Measurements from ENCODE around the gene OCA2. TPM values are rescaled to one million over a fixed set of nuclear protein-coding genes. Genes with fewer than 3 reads are reported as not detected.

OCA2 gene
- total RNA-seq, 1 experiment from 2014 or later: 0.57 TPM

GRCh38 chr15:27861171-27861570, 237.9 kb downstream of the OCA2 start:
- Mint-ChIP-seq H3K9me3 (ENCODE audit: unreplicated experiment) (peaks cover 9% of the 10 kb centered on the region), H3K27ac (ENCODE audit: unreplicated experiment) (no peak overlapping the region), H3K36me3 (ENCODE audit: insufficient read depth, unreplicated experiment) (no peaks in the 10 kb centered on the region), H3K4me3 (ENCODE audit: unreplicated experiment) (no peak overlapping the region), H3K27me3 (ENCODE audit: insufficient read depth, unreplicated experiment) (peaks cover 16% of the 10 kb centered on the region), H3K4me1 (ENCODE audit: low read depth, unreplicated experiment) (no peaks in the 10 kb centered on the region)
- CTCF ChIA-PET: no interaction called here
- no peak for DNase-seq
- Histone ChIP-seq H3K4me1 (no peaks in the 10 kb centered on the region), H3K4me3 (ENCODE audit: low read depth, low read length) (no peak overlapping the region), H3K36me3 (ENCODE audit: control insufficient read depth, insufficient read depth, low read length) (no peaks in the 10 kb centered on the region), H3K27me3 (replicated peaks; ENCODE audit: control insufficient read depth, insufficient read depth, low read length) (no peaks in the 10 kb centered on the region), H3K9me3 (no peaks in the 10 kb centered on the region)
- no TSS peak for BruUV-seq (replicated peaks)
- intact Hi-C loops (cut with micrococcal nuclease; ENCODE audit: unreplicated experiment): no loop called here
- no peak for TF ChIP-seq CTCF (IDR thresholded peaks at IDR 0.05; ENCODE audit: insufficient read depth in 1 of 2, low read depth in 1 of 2, low read length in 1 of 2, severe bottlenecking in 1 of 2, unreplicated experiment in 1 of 2)
- POLR2A ChIA-PET: no interaction called here

- no TSS peak for BruUV-seq (replicated peaks)
- no peak for DNase-seq
- Histone ChIP-seq H3K27me3 (replicated peaks; ENCODE audit: control insufficient read depth, insufficient read depth, low read length) (no peaks in the 10 kb centered on the region), H3K4me3 (ENCODE audit: low read depth, low read length) (no peak overlapping the region), H3K36me3 (ENCODE audit: control insufficient read depth, insufficient read depth, low read length) (no peaks in the 10 kb centered on the region), H3K4me1 (no peaks in the 10 kb centered on the region), H3K9me3 (no peaks in the 10 kb centered on the region)
- H3K4me1 Mint-ChIP-seq (ENCODE audit: low read depth, unreplicated experiment): no peaks in the 10 kb centered on the region
- intact Hi-C loops (cut with micrococcal nuclease; ENCODE audit: unreplicated experiment): no loop called here
- POLR2A ChIA-PET: no interaction called here
- CTCF ChIA-PET: no interaction called here
- H3K27ac Mint-ChIP-seq (ENCODE audit: unreplicated experiment): no peak overlapping the region
- no peaks in the 10 kb centered on the region for H3K9me3 Mint-ChIP-seq (ENCODE audit: unreplicated experiment)
- no peak for TF ChIP-seq CTCF (IDR thresholded peaks at IDR 0.05; ENCODE audit: insufficient read depth in 1 of 2, low read depth in 1 of 2, low read length in 1 of 2, severe bottlenecking in 1 of 2, unreplicated experiment in 1 of 2)
- no peak overlapping the region for H3K4me3 Mint-ChIP-seq (ENCODE audit: unreplicated experiment)
- H3K36me3 Mint-ChIP-seq (ENCODE audit: insufficient read depth, unreplicated experiment): no peaks in the 10 kb centered on the region
- H3K27me3 Mint-ChIP-seq (ENCODE audit: insufficient read depth, unreplicated experiment): peaks cover under 1% of the 10 kb centered on the region
These were observed 244.0 kb downstream of the OCA2 start for GRCh38 chr15:27855137-27855536.

GRCh38 chr15:27854601-27855000, 244.5 kb downstream of the OCA2 start:
- Mint-ChIP-seq H3K27me3 (ENCODE audit: insufficient read depth, unreplicated experiment) (peaks cover 3% of the 10 kb centered on the region), H3K36me3 (ENCODE audit: insufficient read depth, unreplicated experiment) (no peaks in the 10 kb centered on the region), H3K27ac (ENCODE audit: unreplicated experiment) (no peak overlapping the region), H3K4me1 (ENCODE audit: low read depth, unreplicated experiment) (no peaks in the 10 kb centered on the region), H3K4me3 (ENCODE audit: unreplicated experiment) (no peak overlapping the region), H3K9me3 (ENCODE audit: unreplicated experiment) (no peaks in the 10 kb centered on the region)
- no TSS peak for BruUV-seq (replicated peaks)
- intact Hi-C loops (cut with micrococcal nuclease; ENCODE audit: unreplicated experiment): no loop called here
- no peak for TF ChIP-seq CTCF (IDR thresholded peaks at IDR 0.05; ENCODE audit: insufficient read depth in 1 of 2, low read depth in 1 of 2, low read length in 1 of 2, severe bottlenecking in 1 of 2, unreplicated experiment in 1 of 2)
- Histone ChIP-seq H3K4me3 (ENCODE audit: low read depth, low read length) (no peak overlapping the region), H3K4me1 (no peaks in the 10 kb centered on the region), H3K9me3 (no peaks in the 10 kb centered on the region), H3K36me3 (ENCODE audit: control insufficient read depth, insufficient read depth, low read length) (no peaks in the 10 kb centered on the region), H3K27me3 (replicated peaks; ENCODE audit: control insufficient read depth, insufficient read depth, low read length) (no peaks in the 10 kb centered on the region)
- CTCF ChIA-PET: no interaction called here
- no peak for DNase-seq
- POLR2A ChIA-PET: no interaction called here

Measured in Caco-2 (cell line).